ENCODE data around the gene TMEM170B.

- TF ChIP-seq POLR2A (IDR thresholded peaks at IDR 0.05) = no peak
- TF ChIP-seq, protein P1, sequence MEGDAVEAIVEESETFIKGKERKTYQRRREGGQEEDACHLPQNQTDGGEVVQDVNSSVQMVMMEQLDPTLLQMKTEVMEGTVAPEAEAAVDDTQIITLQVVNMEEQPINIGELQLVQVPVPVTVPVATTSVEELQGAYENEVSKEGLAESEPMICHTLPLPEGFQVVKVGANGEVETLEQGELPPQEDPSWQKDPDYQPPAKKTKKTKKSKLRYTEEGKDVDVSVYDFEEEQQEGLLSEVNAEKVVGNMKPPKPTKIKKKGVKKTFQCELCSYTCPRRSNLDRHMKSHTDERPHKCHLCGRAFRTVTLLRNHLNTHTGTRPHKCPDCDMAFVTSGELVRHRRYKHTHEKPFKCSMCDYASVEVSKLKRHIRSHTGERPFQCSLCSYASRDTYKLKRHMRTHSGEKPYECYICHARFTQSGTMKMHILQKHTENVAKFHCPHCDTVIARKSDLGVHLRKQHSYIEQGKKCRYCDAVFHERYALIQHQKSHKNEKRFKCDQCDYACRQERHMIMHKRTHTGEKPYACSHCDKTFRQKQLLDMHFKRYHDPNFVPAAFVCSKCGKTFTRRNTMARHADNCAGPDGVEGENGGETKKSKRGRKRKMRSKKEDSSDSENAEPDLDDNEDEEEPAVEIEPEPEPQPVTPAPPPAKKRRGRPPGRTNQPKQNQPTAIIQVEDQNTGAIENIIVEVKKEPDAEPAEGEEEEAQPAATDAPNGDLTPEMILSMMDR (IDR thresholded peaks at IDR 0.05 in 4 of 5, conservative IDR thresholded peaks at IDR 0.05 in 1 of 5) = no peak
These were observed 39.7 kb upstream of the TMEM170B start for GRCh38 chr6:11497881-11498280.

All from gastrocnemius medialis (tissue), 4 donors.